ENCODE measurements around the gene ZNF263. TPM values are rescaled to one million over a fixed set of nuclear protein-coding genes. Genes with fewer than 3 reads are reported as not detected.
"Not testable (repeated sequence)": the region's sequence is repeated elsewhere in the genome, so short reads cannot be mapped to it uniquely, and the experiment has no call there.

The ZNF263 gene
- total and polyA plus RNA-seq, 2 experiments from 2014 or later = 18.8 to 45.7 TPM

GRCh38 chr16:3259836-3260235, 23.5 kb upstream of the ZNF263 start:
- no peak overlapping the region for H3K4me3 ChIP-seq
- H3K9me3 ChIP-seq (ENCODE audit: low read depth) = no peaks in the 10 kb centered on the region
- no peaks in the 10 kb centered on the region for H3K36me3 ChIP-seq
- H3K27ac ChIP-seq = no peak overlapping the region
- DNase-seq (ENCODE audit: low read depth in 1 of 2, low spot score in 1 of 2) = no peak
- no peaks in the 10 kb centered on the region for H3K27me3 ChIP-seq
- TF ChIP-seq CTCF (IDR thresholded peaks at IDR 0.05; ENCODE audit: low read depth, low read length) = no peak
- H3K4me1 ChIP-seq (ENCODE audit: low read depth) = no peaks in the 10 kb centered on the region

DNA sequence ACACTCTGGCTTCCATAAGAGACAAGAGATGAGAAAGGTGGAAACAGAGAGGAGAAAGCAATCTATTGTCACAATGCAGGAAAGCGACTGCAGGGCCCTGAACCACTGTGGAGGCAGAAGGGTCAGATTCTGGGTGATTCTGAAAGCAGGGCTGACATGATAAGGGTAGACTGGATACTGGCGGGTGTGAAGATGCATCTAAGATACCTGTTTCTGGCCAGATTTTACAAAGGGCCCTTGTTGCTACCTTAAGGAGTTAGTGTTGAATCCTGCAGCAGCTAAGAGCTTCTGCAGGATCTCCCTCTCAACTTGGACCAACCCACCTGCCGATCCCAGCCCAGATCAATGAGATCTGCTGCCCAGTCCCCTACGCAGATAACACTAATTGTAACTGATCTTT, 20.8 kb upstream of the ZNF263 start:
- TF ChIP-seq CTCF (IDR thresholded peaks at IDR 0.05; ENCODE audit: low read depth, low read length) = no peak
- Histone ChIP-seq H3K4me3 (no peak overlapping the region), H3K9me3 (ENCODE audit: low read depth) (no peaks in the 10 kb centered on the region), H3K36me3 (no peaks in the 10 kb centered on the region), H3K4me1 (ENCODE audit: low read depth) (no peaks in the 10 kb centered on the region), H3K27me3 (no peaks in the 10 kb centered on the region), H3K27ac (no peak overlapping the region)
- DNase-seq (ENCODE audit: low read depth in 1 of 2, low spot score in 1 of 2) = no peak

DNA sequence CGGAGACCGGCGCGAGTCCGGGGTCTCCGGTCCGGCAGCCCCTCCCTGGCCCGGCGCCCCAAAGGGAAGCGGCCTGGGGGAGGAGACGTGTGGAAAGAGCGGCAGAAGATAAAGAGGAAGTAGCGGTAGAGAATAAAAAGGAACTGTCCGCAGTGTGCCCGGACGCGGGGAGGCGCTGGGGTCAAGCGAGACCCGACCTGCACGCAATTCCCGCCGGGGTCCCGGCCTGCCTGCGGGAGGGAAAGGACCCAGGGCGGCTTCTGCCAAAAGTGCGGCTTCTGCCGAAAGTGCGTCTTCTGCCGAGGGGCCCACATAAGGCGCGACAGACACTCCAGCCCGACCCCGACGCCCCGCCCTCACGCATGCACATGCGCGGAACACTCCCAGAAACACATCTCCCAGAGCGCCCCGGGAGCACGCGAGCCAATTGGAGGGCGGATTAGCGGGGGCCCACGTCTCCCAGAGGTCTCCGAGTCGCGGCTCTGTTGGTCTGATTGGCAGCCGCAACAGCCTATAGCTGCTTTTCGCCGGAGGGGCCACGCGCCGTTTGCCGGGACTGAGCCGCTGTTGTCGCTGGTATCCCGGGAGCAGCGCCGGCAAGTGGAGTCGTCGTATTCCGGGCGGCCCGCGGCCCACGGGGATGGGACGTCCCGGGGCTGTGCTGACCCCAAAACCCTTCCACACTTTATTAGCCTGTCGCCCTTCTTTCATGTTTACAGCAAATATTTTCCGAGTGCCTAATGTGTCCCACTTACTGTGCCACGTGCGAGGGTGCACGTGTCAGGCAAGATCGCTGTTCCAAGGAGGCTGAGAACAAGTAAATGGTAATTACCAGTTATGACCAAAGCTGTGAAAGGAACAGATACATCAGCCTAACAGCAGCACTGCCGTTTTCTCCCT, 18.9 kb upstream of the ZNF263 start:
- Histone ChIP-seq H3K9me3 (ENCODE audit: low read depth) (no peaks in the 10 kb centered on the region), H3K27me3 (no peaks in the 10 kb centered on the region), H3K4me1 (ENCODE audit: low read depth) (no peaks in the 10 kb centered on the region), H3K4me3 (peak overlapping the region; percentile 46), H3K36me3 (no peaks in the 10 kb centered on the region), H3K27ac (peak overlapping the region; percentile 74)
- peak; percentile 97 to 99 for DNase-seq (ENCODE audit: low read depth in 1 of 2, low spot score in 1 of 2)
- peak; percentile 26 for TF ChIP-seq CTCF (IDR thresholded peaks at IDR 0.05; ENCODE audit: low read depth, low read length)

DNA sequence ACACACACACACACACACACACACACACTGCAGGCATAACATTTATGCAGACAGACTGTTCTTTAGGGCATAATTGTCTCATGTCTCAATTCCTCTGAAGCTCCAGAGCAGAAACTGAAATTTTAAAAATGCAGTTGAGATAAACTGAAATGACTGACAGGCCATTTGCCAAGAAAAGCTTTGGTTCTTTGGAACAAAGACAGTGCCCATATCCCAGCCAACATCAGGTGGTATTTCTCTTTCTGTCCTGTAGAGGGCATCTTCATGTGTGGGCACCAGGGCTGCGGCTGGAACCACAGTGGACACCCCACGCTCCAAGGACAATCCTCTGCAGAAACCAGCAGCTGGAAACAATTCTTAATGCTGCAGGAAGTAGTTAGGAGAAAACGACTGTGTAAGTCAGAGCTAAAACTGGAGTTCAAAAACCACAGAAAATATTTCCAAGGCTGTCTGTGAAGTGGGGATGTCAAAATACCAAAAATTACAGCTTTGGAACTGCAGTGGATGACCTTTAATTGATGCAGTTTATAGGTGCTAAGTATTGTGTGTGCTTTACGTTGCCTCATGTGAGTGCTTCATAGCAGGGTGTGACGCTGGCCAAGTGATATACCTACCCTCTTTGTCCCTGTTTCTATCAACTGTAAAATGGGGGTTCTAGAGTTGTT, 16.3 kb upstream of the ZNF263 start:
- no peaks in the 10 kb centered on the region for H3K36me3 ChIP-seq
- no peak overlapping the region for H3K4me3 ChIP-seq
- H3K27ac ChIP-seq = no peak overlapping the region
- H3K27me3 ChIP-seq = no peaks in the 10 kb centered on the region
- H3K9me3 ChIP-seq (ENCODE audit: low read depth) = no peaks in the 10 kb centered on the region
- TF ChIP-seq CTCF (IDR thresholded peaks at IDR 0.05; ENCODE audit: low read depth, low read length) = peak; percentile 59
- peak; percentile 59 to 72 for DNase-seq (ENCODE audit: low read depth in 1 of 2, low spot score in 1 of 2)
- no peaks in the 10 kb centered on the region for H3K4me1 ChIP-seq (ENCODE audit: low read depth)

DNA sequence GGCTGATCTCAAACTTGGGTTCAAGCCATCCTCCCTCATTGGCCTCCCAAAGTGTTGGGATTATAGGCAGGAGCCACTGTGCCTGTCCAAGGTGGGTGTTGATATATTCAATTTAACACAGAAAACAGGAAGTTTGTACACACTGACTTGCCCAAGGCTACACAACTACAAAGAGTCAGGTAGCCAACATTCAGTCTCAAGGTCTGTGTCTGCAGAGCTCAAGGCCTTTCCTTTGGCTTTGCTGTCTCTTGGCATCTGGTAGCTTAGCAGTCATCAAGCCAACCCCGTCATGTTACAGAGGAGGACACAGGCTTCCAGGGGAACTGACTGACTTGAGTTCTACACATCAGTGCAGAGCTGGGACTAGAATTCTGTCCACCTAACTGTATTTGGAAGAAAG, 15.0 kb upstream of the ZNF263 start:
- no peaks in the 10 kb centered on the region for H3K9me3 ChIP-seq (ENCODE audit: low read depth)
- H3K4me1 ChIP-seq (ENCODE audit: low read depth) = no peaks in the 10 kb centered on the region
- no peak for DNase-seq (ENCODE audit: low read depth in 1 of 2, low spot score in 1 of 2)
- H3K27ac ChIP-seq = no peak overlapping the region
- no peak for TF ChIP-seq CTCF (IDR thresholded peaks at IDR 0.05; ENCODE audit: low read depth, low read length)
- H3K4me3 ChIP-seq = no peak overlapping the region
- no peaks in the 10 kb centered on the region for H3K36me3 ChIP-seq
- H3K27me3 ChIP-seq = no peaks in the 10 kb centered on the region

DNA sequence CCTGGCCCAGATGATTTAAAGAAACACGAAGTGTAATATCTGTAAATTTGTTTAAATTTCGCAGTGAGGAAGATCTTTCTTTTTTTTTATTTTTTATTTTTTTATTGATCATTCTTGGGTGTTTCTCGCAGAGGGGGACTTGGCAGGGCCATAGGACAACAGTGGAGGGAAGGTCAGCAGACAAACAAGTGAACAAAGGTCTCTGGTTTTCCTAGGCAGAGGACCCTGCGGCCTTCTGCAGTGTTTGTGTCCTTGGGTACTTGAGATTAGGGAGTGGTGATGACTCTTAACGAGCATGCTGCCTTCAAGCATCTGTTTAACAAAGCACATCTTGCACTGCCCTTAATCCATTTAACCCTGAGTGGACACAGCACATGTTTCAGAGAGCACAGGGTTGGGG, 12.6 kb upstream of the ZNF263 start:
- not testable (repeated sequence) for H3K4me3 ChIP-seq; H3K9me3 ChIP-seq (ENCODE audit: low read depth); H3K27ac ChIP-seq; H3K27me3 ChIP-seq; DNase-seq (ENCODE audit: low read depth in 1 of 2, low spot score in 1 of 2); H3K4me1 ChIP-seq (ENCODE audit: low read depth); H3K36me3 ChIP-seq

GRCh38 chr16:3271281-3271680, 12.0 kb upstream of the ZNF263 start:
- H3K4me3 ChIP-seq; H3K9me3 ChIP-seq (ENCODE audit: low read depth): not testable (repeated sequence)

More at GRCh38 chr16:3271281-3271680, 12.0 kb upstream of the ZNF263 start:
- not testable (repeated sequence) for H3K4me1 ChIP-seq (ENCODE audit: low read depth); H3K27me3 ChIP-seq; H3K36me3 ChIP-seq; H3K27ac ChIP-seq; DNase-seq (ENCODE audit: low read depth in 1 of 2, low spot score in 1 of 2)

All from cardiac muscle cell (in vitro differentiated cells and primary cell).